Measurements from ENCODE around the gene MPLKIP.

DNA sequence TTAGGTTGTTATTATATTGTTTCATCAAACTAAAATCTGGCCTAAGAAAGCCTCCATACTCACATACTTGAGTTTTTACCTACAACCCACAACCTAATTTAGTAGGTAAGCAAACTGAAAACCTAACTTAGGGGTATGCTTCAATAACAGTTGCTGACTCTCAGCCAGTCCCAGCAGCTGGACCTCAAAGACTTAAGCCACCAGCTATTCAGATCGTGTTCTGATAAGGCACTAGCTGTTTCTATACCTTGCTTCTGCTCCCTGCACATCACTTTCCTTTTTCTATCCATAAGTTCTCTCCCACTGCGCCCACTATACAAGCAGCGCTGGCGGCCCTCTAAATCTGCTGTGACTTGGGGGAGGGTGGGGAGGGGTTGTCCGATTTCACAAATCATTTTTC lies 42.6 kb upstream of the MPLKIP start:
- TF ChIP-seq, protein P1, sequence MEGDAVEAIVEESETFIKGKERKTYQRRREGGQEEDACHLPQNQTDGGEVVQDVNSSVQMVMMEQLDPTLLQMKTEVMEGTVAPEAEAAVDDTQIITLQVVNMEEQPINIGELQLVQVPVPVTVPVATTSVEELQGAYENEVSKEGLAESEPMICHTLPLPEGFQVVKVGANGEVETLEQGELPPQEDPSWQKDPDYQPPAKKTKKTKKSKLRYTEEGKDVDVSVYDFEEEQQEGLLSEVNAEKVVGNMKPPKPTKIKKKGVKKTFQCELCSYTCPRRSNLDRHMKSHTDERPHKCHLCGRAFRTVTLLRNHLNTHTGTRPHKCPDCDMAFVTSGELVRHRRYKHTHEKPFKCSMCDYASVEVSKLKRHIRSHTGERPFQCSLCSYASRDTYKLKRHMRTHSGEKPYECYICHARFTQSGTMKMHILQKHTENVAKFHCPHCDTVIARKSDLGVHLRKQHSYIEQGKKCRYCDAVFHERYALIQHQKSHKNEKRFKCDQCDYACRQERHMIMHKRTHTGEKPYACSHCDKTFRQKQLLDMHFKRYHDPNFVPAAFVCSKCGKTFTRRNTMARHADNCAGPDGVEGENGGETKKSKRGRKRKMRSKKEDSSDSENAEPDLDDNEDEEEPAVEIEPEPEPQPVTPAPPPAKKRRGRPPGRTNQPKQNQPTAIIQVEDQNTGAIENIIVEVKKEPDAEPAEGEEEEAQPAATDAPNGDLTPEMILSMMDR (IDR thresholded peaks at IDR 0.05; ENCODE audit: insufficient read depth, low read depth, low read length), result no peak
- no peak for TF ChIP-seq EZH2 (IDR thresholded peaks at IDR 0.05; ENCODE audit: insufficient read depth, low read length)
